Kidney epithelial cell (primary cell): ENCODE measurements around the gene GALNT16. TPM values are rescaled to one million over a fixed set of nuclear protein-coding genes. Genes with fewer than 3 reads are reported as not detected.

Experiments
- DNase-seq: peaks from one replicate; pipeline ENCODE4 v3.0.0-alpha.2; 2010; ENCODE audit warnings: low read depth
- H3K27me3 ChIP-seq: 2 replicates; pipeline ENCODE4 v1.6.0; 2011; ENCODE audit warnings: low read length; ENCODE audit not compliant: control insufficient read depth, insufficient read depth
- H3K36me3 ChIP-seq: 2 replicates; pipeline ENCODE4 v1.5.1; 2011; ENCODE audit warnings: low read length; ENCODE audit not compliant: control insufficient read depth, insufficient read depth
- H3K4me3 ChIP-seq: 2 replicates; pipeline ENCODE4 v1.5.1; 2011; ENCODE audit warnings: low read depth, mild to moderate bottlenecking, control low read depth, low read length
- total RNA-seq: library from RNA; depleted of rRNA; stranded (reverse); fragments of >200 nt; gene quantifications from 2 replicates; pipeline ENCODE4 v1.2.3, GENCODE V29; 2015
- TF ChIP-seq, protein P1 (sequence below): IDR thresholded peaks from 2 replicates; pipeline ENCODE4 v1.5.1; 2011; ENCODE audit warnings: mild to moderate bottlenecking, moderate library complexity, low read length, control low read depth, inconsistent platforms; ENCODE audit not compliant: insufficient read depth, poor library complexity, severe bottlenecking

GALNT16 gene
- total RNA-seq, 1 donor from 2014 or later = 0.33 TPM

- TF ChIP-seq, protein P1, sequence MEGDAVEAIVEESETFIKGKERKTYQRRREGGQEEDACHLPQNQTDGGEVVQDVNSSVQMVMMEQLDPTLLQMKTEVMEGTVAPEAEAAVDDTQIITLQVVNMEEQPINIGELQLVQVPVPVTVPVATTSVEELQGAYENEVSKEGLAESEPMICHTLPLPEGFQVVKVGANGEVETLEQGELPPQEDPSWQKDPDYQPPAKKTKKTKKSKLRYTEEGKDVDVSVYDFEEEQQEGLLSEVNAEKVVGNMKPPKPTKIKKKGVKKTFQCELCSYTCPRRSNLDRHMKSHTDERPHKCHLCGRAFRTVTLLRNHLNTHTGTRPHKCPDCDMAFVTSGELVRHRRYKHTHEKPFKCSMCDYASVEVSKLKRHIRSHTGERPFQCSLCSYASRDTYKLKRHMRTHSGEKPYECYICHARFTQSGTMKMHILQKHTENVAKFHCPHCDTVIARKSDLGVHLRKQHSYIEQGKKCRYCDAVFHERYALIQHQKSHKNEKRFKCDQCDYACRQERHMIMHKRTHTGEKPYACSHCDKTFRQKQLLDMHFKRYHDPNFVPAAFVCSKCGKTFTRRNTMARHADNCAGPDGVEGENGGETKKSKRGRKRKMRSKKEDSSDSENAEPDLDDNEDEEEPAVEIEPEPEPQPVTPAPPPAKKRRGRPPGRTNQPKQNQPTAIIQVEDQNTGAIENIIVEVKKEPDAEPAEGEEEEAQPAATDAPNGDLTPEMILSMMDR = no peak
- no peak for DNase-seq
- peaks cover 3% of the 10 kb centered on the region for H3K36me3 ChIP-seq
- H3K27me3 ChIP-seq = no peaks in the 10 kb centered on the region
- no peak overlapping the region for H3K4me3 ChIP-seq
These were observed 21.1 kb upstream of the GALNT16 start for GRCh38 chr14:69238883-69239282.

- no peaks in the 10 kb centered on the region for H3K27me3 ChIP-seq
- H3K4me3 ChIP-seq = no peak overlapping the region
- peaks cover 3% of the 10 kb centered on the region for H3K36me3 ChIP-seq
- TF ChIP-seq, protein P1 = no peak
- DNase-seq = no peak
These were observed 19.3 kb upstream of the GALNT16 start for GRCh38 chr14:69240527-69241173.

- DNase-seq = no peak
- H3K27me3 ChIP-seq = no peaks in the 10 kb centered on the region
- no peak overlapping the region for H3K4me3 ChIP-seq
- peaks cover 1% of the 10 kb centered on the region for H3K36me3 ChIP-seq
- TF ChIP-seq, protein P1 = no peak
These were observed 18.4 kb upstream of the GALNT16 start for GRCh38 chr14:69241577-69241976.

DNA sequence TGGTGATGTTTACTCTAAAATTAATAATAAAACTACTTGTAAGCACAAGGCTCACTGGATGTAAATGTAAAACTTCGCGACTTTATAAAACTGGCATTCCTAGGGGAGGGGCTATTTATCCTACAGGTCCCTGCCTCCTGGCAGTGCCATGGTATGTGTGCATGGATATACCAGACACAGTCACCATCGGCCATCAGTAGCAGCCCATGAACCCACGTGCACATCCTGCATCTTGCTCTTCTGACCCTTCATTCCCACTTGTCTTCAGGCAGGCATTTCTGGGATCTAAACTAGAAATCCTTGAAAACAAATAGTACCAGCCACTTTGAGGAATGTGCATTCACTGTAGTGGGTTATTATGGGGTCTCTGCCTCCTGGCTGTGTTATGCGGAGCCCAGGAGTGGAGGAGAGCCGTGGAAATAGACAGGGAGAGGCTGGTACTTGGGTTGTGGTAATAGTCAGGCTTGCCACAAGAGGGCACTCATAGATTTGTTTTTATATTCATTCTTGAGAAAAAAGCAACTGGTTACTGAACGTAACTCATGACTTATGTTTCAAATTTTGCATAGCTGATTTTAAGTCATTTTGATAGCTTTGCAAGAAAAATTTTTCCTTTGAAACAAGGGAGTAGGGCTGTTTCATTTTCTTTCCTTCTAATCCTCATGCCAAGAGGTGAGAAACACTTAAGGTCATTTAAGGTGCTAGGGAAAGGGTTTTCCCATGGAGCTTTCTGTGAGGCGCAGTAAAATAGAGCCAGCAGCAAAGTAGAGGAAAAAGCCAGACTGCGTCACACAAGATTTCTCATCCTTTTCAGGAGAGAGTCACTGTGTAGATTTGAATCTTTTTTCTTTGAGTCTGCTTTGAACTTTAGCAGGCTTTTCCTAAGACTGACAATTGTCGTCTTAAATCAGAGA, 17.4 kb upstream of the GALNT16 start:
- H3K4me3 ChIP-seq = no peak overlapping the region
- no peak for DNase-seq
- H3K27me3 ChIP-seq = no peaks in the 10 kb centered on the region
- TF ChIP-seq, protein P1 = peak; percentile 63
- H3K36me3 ChIP-seq = peaks cover 1% of the 10 kb centered on the region

GRCh38 chr14:69244946-69245345, 15.0 kb upstream of the GALNT16 start:
- TF ChIP-seq, protein P1 = no peak
- DNase-seq = no peak
- Histone ChIP-seq H3K36me3 (no peaks in the 10 kb centered on the region), H3K27me3 (no peaks in the 10 kb centered on the region), H3K4me3 (no peak overlapping the region)
